HepG2 (cell line): ENCODE results near the gene TEFM. TPM values are rescaled to one million over a fixed set of nuclear protein-coding genes. Genes with fewer than 3 reads are reported as not detected.

Experiments
- polyA plus RNA-seq, 8 experiments: library from polyadenylated mRNA; depleted of rRNA in 3 of 8; stranded (reverse) in 7 of 8; unstranded in 1 of 8; fragments of >200 nt; fragmentation: Illumina TruSeq in 4 of 8; extraction: Trizol in 4 of 8; gene quantifications; 2 replicates each; pipeline versions ENCODE4 v1.2.1 to v1.2.3, GENCODE V29; 2011 to 2016; ENCODE audit warnings: low read depth in 4 of 8, missing spikeins in 1 of 8, mixed read lengths in 1 of 8; ENCODE audit not compliant: insufficient read depth in 1 of 8
- small RNA-seq, 3 experiments: library from RNA; depleted of rRNA; stranded (forward); fragments of <200 nt; gene quantifications; one replicate each; pipeline ENCODE3, GENCODE V24; 2012; ENCODE audit warnings: low read depth in 2 of 3, low replicate concordance in 1 of 3; ENCODE audit not compliant: insufficient read length in 3 of 3, insufficient read depth in 2 of 3
- total RNA-seq, 5 experiments: library from RNA; depleted of rRNA; stranded (reverse); fragments of >200 nt; fragmentation: Illumina TruSeq; extraction: Trizol; gene quantifications; 2 replicates each; pipeline ENCODE4 v1.2.3, GENCODE V29; 2016; ENCODE audit warnings: low read depth in 1 of 5

TEFM gene
- total and polyA plus RNA-seq, 2 of the 13 experiments (the other 11 are each of a cell fraction or from before 2014, with no cell fraction given), result 7.0 to 20.0 TPM

Small RNA genes within 50 kb of the gene (small RNA-seq; reads per million reads assigned to genes)
- 0 reads per million in 3 experiments for gene RNU6-298P

Other genes with a start within 250 kb of the TEFM start
- 9.1 and 13.2 TPM in 2 replicates for gene CRLF3, start 81.5 kb downstream of the TEFM start, total RNA-seq (2016; rRNA removed; fragmentation: Illumina TruSeq; extraction: Trizol)
- 4.9 and 6.4 TPM in 2 replicates for gene CRLF3, start 81.5 kb downstream of the TEFM start, polyA plus RNA-seq (2011; rRNA removed)
- gene ATAD5, start 74.3 kb downstream of the TEFM start, total RNA-seq (2016; rRNA removed; fragmentation: Illumina TruSeq; extraction: Trizol), result 10.7 and 18.1 TPM in 2 replicates
- gene ATAD5, start 74.3 kb downstream of the TEFM start, polyA plus RNA-seq (2011; rRNA removed), result 1.1 and 1.8 TPM in 2 replicates
- 0.51 and 0.73 TPM in 2 replicates for gene ADAP2, start 15.7 kb upstream of the TEFM start, total RNA-seq (2016; rRNA removed; fragmentation: Illumina TruSeq; extraction: Trizol)
- 0.39 and 0.70 TPM in 2 replicates for gene ADAP2, start 15.7 kb upstream of the TEFM start, polyA plus RNA-seq (2011; rRNA removed)
- gene RNF135, start 64.8 kb upstream of the TEFM start, total RNA-seq (2016; rRNA removed; fragmentation: Illumina TruSeq; extraction: Trizol), result not detected in 2 replicates
- not detected in 2 replicates for gene RNF135, start 64.8 kb upstream of the TEFM start, polyA plus RNA-seq (2011; rRNA removed)
- gene NF1, start 188.7 kb upstream of the TEFM start, total RNA-seq (2016; rRNA removed; fragmentation: Illumina TruSeq; extraction: Trizol), result 21.5 and 35.4 TPM in 2 replicates
- 26.5 and 26.8 TPM in 2 replicates for gene NF1, start 188.7 kb upstream of the TEFM start, polyA plus RNA-seq (2011; rRNA removed)